NCI-H2227 (cell line): ENCODE data around the gene MAGI1.
"Not testable (repeated sequence)": the region's sequence is repeated elsewhere in the genome, so short reads cannot be mapped to it uniquely, and the experiment has no call there.

ENCODE experiments used
- DNase-seq: peaks from one replicate; lab custom pipeline; 2025; ENCODE audit not compliant: unreplicated experiment; lab: John Stamatoyannopoulos, UW

The MAGI1 gene

DNA sequence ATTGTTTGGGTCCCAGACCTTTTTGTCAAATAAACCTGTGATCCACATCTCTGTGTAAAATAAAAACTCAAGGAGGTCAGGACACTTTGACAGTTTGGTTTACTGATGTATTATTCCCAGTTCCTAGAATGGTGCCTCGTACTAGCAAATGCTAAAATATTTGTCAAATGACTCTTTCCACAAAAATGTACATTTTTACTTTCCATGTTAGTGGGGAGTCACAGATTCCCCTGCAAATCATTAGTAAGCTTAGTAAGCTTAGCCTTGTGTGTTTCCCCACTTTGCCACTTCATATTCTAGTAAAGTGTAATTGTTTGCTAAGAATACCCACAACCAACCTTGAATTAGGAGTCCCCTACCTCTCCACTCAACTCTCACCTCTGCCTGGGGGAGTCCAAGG lies 2.4 kb upstream of the MAGI1 start:
- DNase-seq = no peak

DNA sequence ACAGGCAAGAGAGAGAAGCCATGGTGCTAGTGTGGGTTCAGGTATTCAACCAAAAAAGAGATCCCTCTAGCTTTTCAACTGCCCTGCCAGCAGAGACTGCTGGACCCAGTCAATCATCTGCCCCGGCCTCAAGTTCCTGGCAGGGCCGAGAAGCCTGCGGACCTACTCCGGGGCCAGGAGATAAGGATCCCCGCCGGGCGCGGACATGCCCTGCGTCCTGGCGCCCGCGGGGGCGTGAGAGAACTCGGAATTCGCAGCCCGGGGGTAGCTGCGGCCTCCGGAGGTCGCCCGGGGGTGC lies 821 bp upstream of the MAGI1 start:
- peak; percentile 11 for DNase-seq

DNA sequence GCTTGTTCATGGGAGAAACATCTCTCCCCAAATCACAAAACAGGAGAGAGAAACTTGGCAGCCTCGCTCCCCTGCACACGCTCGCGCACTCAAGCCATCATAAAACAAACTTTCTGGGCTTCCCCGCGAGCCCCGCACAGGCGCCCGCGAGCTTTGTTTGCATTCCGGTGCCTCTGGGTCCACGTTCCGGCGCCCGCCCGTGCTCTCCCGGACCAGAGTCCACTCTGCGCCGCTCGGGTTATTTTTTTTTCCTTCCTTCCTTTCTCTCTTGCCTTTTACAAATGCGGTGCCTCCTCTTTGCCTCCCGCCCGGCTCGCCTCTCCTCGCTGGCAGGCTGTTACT lies 363 bp downstream of the MAGI1 start:
- no peak for DNase-seq

GRCh38 chr3:66037986-66038369 lies 740 bp downstream of the MAGI1 start:
- DNase-seq = no peak

- DNase-seq = peak; percentile 30
Measured at GRCh38 chr3:66037330-66037985, 1.3 kb downstream of the MAGI1 start.

GRCh38 chr3:66036586-66037148 lies 2.1 kb downstream of the MAGI1 start:
- DNase-seq = no peak

- DNase-seq = no peak
Measured at GRCh38 chr3:66035763-66036477, 2.8 kb downstream of the MAGI1 start.

GRCh38 chr3:66033241-66034138 lies 5.2 kb downstream of the MAGI1 start:
- no peak for DNase-seq

DNA sequence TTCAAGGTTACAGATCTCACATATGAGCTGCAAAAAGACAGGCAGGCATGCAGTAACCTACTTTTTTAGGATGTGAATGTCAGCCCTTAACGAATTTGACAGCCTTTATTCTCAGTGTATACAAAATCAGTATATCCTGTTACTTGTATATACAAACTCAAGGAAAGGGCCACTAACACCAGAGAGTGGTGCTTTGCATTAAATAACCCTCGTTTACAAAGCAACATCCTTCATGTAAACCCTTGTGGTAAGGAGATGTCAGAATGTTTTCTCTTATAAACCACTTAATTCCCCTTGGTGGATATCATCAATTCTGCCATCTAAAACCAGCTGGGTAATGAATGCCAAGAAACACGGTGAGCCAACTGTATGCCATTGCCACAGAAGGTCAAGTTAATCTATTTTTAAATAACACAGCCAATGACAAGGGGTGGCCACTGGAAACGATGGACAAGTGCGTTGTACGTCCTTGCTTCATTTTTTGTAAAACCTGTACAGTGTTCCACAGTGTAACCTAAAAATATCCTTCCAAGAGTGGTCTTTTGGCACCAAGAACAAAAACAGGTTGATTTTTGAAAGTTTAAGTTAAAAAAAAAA lies 7.5 kb downstream of the MAGI1 start:
- DNase-seq = no peak

DNA sequence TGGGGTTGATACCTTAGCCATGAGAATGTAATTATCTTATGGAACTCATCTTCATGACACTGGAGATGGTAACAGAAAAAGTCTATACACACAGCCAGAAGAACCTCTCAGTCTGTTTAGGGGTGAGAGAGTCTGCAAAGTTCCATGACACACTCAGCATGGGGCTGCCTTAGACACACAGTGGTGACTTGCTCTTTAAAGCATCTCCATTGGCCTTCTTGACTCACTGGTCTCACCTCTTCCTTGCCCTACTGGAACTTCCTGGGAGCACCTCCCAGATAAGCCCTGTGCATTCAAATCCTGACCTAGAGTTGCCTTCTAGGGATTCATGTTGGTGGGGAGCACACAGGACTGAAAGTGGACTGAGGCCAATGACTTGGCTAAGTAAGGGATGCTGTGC lies 9.3 kb downstream of the MAGI1 start:
- DNase-seq = no peak

- no peak for DNase-seq
Measured at GRCh38 chr3:66029014-66029413, 9.7 kb downstream of the MAGI1 start.

DNA sequence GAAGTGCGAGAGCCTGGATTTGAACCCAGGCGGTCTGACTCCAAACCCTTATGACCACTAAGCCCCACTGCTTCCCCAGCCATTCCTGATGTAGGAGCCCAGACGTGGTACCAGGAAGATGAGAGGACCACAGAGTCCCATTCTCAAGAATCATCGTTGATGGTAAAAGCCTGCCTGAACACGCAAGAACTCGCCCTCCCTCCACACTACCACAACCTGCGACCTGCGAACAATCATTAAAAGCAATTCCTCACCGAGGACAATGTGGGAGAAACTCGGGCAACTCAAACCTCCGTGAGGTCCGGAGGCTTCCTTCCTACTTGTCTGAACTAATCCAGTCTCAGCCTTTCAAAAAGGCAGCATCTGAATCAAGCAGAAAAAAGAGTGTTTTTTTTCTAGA lies 10.3 kb downstream of the MAGI1 start:
- DNase-seq = no peak

DNA sequence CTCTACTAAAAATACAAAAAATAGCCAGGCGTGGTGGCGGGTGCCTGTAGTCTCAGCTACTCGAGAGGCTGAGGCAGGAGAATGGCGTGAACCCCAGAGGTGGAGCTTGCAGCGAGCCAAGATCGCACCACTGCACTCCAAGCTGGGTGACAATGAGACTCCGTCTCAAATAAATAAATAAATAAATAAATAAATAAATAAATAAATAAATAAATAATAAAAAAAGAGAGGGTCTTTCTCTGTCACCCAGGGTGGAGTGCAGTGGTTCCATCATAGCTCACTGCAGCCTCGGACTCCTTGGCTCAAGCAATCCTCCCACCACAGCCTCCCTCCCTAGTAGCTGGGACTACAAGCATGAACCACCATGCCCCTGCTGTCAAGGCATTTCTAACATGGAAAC lies 11.6 kb downstream of the MAGI1 start:
- DNase-seq = not testable (repeated sequence)

DNA sequence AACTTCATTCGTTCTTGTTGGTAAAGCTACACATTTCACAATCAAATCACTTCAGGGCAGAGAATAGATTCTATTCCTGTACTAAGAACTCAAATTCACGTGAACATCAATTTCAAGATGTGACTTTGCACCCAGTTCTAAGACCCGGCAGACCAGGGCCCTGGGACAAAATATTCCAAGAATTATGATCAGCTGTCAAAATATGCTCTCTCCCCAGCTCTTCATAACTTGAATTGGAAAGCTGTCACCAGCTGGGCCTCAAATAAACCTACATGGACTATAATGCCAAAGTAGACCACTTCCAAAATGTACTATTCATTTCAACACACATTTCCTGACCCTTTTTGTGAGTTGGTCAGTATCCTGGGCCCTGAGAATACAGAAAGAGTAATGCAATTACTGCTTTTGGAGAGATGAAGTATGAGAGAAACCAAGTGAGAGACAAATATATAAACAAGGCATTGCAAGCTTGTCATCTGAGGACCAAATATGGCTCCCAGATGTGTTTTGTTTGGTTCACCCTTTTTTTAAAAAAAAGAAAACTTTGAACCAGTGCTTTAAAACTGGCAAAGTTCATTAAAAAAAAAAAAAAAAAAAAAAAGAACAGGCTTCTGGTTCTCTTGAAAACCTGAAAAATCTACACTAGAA lies 14.9 kb downstream of the MAGI1 start:
- no peak for DNase-seq

GRCh38 chr3:66023229-66023628 lies 15.5 kb downstream of the MAGI1 start:
- DNase-seq = no peak

DNA sequence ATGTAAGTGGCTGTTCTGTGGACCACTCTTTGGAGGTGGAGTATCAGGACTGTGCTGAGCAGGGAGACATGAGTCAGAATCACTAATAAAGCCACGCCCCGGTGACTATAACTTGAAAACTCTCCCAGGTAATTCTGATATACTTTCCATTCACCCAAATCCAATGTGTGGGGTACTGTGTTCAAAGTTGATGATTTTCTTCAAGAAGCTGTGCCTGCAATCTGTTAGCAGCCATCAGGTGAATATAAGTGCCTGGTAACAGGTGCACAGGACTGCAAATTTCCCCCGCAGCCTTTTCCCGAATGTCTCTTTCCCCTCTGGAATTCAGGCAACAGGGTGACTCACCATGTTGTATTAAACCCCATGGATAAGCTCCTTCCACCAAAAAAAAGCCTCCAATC lies 17.0 kb downstream of the MAGI1 start:
- no peak for DNase-seq

GRCh38 chr3:66019896-66020295 lies 18.8 kb downstream of the MAGI1 start:
- no peak for DNase-seq

GRCh38 chr3:66018057-66019033 lies 20.4 kb downstream of the MAGI1 start:
- DNase-seq = no peak

DNA sequence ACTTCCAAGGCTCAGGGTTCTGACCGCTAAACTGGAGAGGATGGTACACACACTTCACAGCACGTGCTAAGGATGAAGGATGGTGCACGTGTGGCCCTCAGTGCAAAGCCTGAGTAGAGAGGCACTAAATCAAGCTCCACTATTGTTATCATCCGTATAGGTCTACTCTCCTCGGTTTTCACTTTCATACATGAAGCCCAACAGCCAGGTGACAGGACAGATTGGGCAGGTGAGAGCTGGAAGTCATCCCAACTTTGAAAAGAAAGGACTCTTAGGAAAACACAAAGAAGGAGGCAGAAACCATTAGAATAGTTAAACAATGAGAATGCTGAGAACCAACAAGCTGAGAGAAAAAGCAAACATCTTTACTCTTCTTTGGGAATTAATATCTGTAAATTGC lies 21.1 kb downstream of the MAGI1 start:
- no peak for DNase-seq

GRCh38 chr3:66017084-66017483 lies 21.6 kb downstream of the MAGI1 start:
- DNase-seq = no peak
